Tibial artery (tissue), 4 donors: ENCODE data around the gene SPINK8.

Experiments used
- DNase-seq, 2 donors: peaks; one replicate each; pipeline ENCODE4 v3.0.0-alpha.2; 2019
- H3K27ac ChIP-seq, 2 donors: fragments of 200-600 bp; sonication (generic) in 1 of 2; 1 replicate in 1 of 2; 2 replicates in 1 of 2; pipeline ENCODE4 v1.5.1; 2018 to 2019; ENCODE audit warnings: mild to moderate bottlenecking in 1 of 2
- H3K27me3 ChIP-seq, 2 donors: fragments of 200-600 bp; sonication (generic) in 1 of 2; one replicate each; pipeline versions ENCODE4 v1.5.1 to v1.6.0; 2016 to 2019
- H3K36me3 ChIP-seq, 3 donors: fragments of 200-600 bp; sonication (generic) in 2 of 3; one replicate each; pipeline ENCODE4 v1.5.1; 2016 to 2019; ENCODE audit warnings: mild to moderate bottlenecking in 2 of 3
- H3K4me1 ChIP-seq, 4 donors: fragments of 200-600 bp; sonication (generic) in 2 of 4; 1 replicate in 3 of 4; 2 replicates in 1 of 4; pipeline ENCODE4 v1.5.1; 2016 to 2019
- H3K4me3 ChIP-seq, 2 donors: fragments of 200-600 bp; sonication (generic) in 1 of 2; 1 replicate in 1 of 2; 2 replicates in 1 of 2; pipeline ENCODE4 v1.5.1; 2018 to 2019; ENCODE audit warnings: mild to moderate bottlenecking in 2 of 2
- H3K9me3 ChIP-seq, 3 donors: fragments of 200-600 bp; sonication (generic) in 1 of 3; one replicate each; pipeline ENCODE4 v1.5.1; 2016 to 2019
- CTCF ChIP-seq, 2 experiments: fragments of 200-600 bp in 1 of 2; fragments of 450-650 bp in 1 of 2; IDR thresholded peaks; one replicate each; pipeline ENCODE4 v1.5.1; 2017 to 2019; ENCODE audit warnings: antibody characterized with exemption in 2 of 2, mild to moderate bottlenecking in 1 of 2, moderate library complexity in 1 of 2
- intact Hi-C: fragments of 100-400 bp; cut with DNase I; formaldehyde crosslinking; loops from one replicate; pipeline ENCODE4 v1.15.0; 2023; ENCODE audit warnings: low total_unique reads

The SPINK8 gene

GRCh38 chr3:48258530-48258929 is 74.9 kb downstream of the SPINK8 start:
- H3K9me3 ChIP-seq = no peaks in the 10 kb centered on the region
- H3K27me3 ChIP-seq = no peaks in the 10 kb centered on the region
- H3K4me3 ChIP-seq = no peak overlapping the region
- no peak for DNase-seq
- no peak for TF ChIP-seq CTCF (IDR thresholded peaks at IDR 0.05)
- intact Hi-C loops = no loop called here
- peaks cover 12 to 46% (median 23%) of the 10 kb centered on the region in 3 donors for H3K36me3 ChIP-seq
- no peaks in the 10 kb centered on the region for H3K4me1 ChIP-seq
- H3K27ac ChIP-seq = no peak overlapping the region
